Neural crest cell (in vitro differentiated cells): ENCODE measurements around the gene WDR77. TPM values are rescaled to one million over a fixed set of nuclear protein-coding genes. Genes with fewer than 3 reads are reported as not detected.

Experiments used
- DNase-seq: peaks from one replicate; pipeline ENCODE4 v3.0.0; 2021; ENCODE audit warnings: low read depth, mixed read lengths, low spot score
- H3K27ac Mint-ChIP-seq: one replicate; pipeline ENCODE4 v1.8.0; 2021; ENCODE audit warnings: mild to moderate bottlenecking, mixed read lengths; ENCODE audit not compliant: unreplicated experiment
- H3K27me3 Mint-ChIP-seq: 2 replicates; pipeline ENCODE4 v1.8.0; 2021; ENCODE audit warnings: low read depth, mild to moderate bottlenecking, mixed read lengths
- H3K36me3 Mint-ChIP-seq: 2 replicates; pipeline ENCODE4 v1.8.0; 2021; ENCODE audit warnings: low read depth, mild to moderate bottlenecking, mixed read lengths
- H3K4me1 Mint-ChIP-seq: 2 replicates; pipeline ENCODE4 v1.8.0; 2021; ENCODE audit warnings: mixed read lengths
- H3K4me3 Mint-ChIP-seq: one replicate; pipeline ENCODE4 v1.8.0; 2021; ENCODE audit warnings: mild to moderate bottlenecking, mixed read lengths
- H3K9me3 Mint-ChIP-seq: 2 replicates; pipeline ENCODE4 v1.8.0; 2021; ENCODE audit warnings: mixed read lengths
- total RNA-seq: library from RNA; stranded (reverse); gene quantifications from 2 replicates; pipeline ENCODE4 v1.2.1, GENCODE V29; 2021
- TF ChIP-seq, protein P1 (sequence below): fragments of 200-600 bp; sonication (generic); conservative IDR thresholded peaks from 2 replicates; pipeline ENCODE4 v1.5.0; 2021; ENCODE audit warnings: antibody characterized with exemption, mild to moderate bottlenecking

The WDR77 gene
- total RNA-seq, 1 donor from 2014 or later, result 58.7 TPM

GRCh38 chr1:111476214-111476613 is 27.2 kb upstream of the WDR77 start:
- H3K27ac Mint-ChIP-seq, result no peak overlapping the region
- H3K27me3 Mint-ChIP-seq, result peaks cover 3% of the 10 kb centered on the region
- DNase-seq, result no peak
- TF ChIP-seq, protein P1, sequence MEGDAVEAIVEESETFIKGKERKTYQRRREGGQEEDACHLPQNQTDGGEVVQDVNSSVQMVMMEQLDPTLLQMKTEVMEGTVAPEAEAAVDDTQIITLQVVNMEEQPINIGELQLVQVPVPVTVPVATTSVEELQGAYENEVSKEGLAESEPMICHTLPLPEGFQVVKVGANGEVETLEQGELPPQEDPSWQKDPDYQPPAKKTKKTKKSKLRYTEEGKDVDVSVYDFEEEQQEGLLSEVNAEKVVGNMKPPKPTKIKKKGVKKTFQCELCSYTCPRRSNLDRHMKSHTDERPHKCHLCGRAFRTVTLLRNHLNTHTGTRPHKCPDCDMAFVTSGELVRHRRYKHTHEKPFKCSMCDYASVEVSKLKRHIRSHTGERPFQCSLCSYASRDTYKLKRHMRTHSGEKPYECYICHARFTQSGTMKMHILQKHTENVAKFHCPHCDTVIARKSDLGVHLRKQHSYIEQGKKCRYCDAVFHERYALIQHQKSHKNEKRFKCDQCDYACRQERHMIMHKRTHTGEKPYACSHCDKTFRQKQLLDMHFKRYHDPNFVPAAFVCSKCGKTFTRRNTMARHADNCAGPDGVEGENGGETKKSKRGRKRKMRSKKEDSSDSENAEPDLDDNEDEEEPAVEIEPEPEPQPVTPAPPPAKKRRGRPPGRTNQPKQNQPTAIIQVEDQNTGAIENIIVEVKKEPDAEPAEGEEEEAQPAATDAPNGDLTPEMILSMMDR, result no peak
- no peak overlapping the region for H3K4me3 Mint-ChIP-seq
- H3K36me3 Mint-ChIP-seq, result no peaks in the 10 kb centered on the region
- H3K9me3 Mint-ChIP-seq, result no peaks in the 10 kb centered on the region
- no peaks in the 10 kb centered on the region for H3K4me1 Mint-ChIP-seq

- no peaks in the 10 kb centered on the region for H3K4me1 Mint-ChIP-seq
- TF ChIP-seq, protein P1, result no peak
- no peak overlapping the region for H3K27ac Mint-ChIP-seq
- peaks cover 2% of the 10 kb centered on the region for H3K27me3 Mint-ChIP-seq
- DNase-seq, result no peak
- H3K4me3 Mint-ChIP-seq, result no peak overlapping the region
- H3K36me3 Mint-ChIP-seq, result no peaks in the 10 kb centered on the region
- no peaks in the 10 kb centered on the region for H3K9me3 Mint-ChIP-seq
Measured at GRCh38 chr1:111475701-111476100, 26.6 kb upstream of the WDR77 start.

DNA sequence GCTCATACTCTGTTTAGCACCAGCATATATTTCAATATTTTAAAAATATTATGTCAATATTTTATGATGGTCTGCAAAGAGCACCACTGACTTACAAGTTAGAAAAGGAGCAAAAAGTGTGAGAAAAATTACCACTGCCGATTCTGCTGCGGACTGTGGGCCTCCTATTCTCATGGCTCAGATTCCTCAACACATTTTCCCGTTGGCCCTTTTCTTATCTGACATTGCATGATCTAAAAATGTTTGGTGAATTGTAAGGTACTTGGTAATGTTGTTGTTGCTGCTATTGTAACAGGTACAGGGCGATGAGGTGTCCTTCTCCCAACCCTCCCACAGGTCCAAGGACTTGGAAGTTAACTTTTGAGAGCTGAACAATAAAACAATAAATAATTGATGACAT is 25.5 kb upstream of the WDR77 start:
- Mint-ChIP-seq H3K4me3 (no peak overlapping the region), H3K9me3 (no peaks in the 10 kb centered on the region), H3K36me3 (no peaks in the 10 kb centered on the region), H3K27me3 (no peaks in the 10 kb centered on the region), H3K27ac (peak overlapping the region; percentile 22), H3K4me1 (no peaks in the 10 kb centered on the region)
- TF ChIP-seq, protein P1, result no peak
- DNase-seq, result no peak

- no peaks in the 10 kb centered on the region for H3K9me3 Mint-ChIP-seq
- no peaks in the 10 kb centered on the region for H3K36me3 Mint-ChIP-seq
- TF ChIP-seq, protein P1, result no peak
- H3K4me3 Mint-ChIP-seq, result no peak overlapping the region
- no peaks in the 10 kb centered on the region for H3K4me1 Mint-ChIP-seq
- peak overlapping the region; percentile 23 for H3K27ac Mint-ChIP-seq
- no peaks in the 10 kb centered on the region for H3K27me3 Mint-ChIP-seq
- DNase-seq, result no peak
Measured at GRCh38 chr1:111474106-111474505, 25.1 kb upstream of the WDR77 start.

- TF ChIP-seq, protein P1, result no peak
- H3K9me3 Mint-ChIP-seq, result no peaks in the 10 kb centered on the region
- H3K27me3 Mint-ChIP-seq, result no peaks in the 10 kb centered on the region
- H3K36me3 Mint-ChIP-seq, result no peaks in the 10 kb centered on the region
- no peak overlapping the region for H3K4me3 Mint-ChIP-seq
- no peak overlapping the region for H3K27ac Mint-ChIP-seq
- no peak for DNase-seq
- no peaks in the 10 kb centered on the region for H3K4me1 Mint-ChIP-seq
Measured at GRCh38 chr1:111471538-111471937, 22.5 kb upstream of the WDR77 start.

GRCh38 chr1:111471012-111471411 is 22.0 kb upstream of the WDR77 start:
- H3K9me3 Mint-ChIP-seq, result no peaks in the 10 kb centered on the region
- no peak overlapping the region for H3K27ac Mint-ChIP-seq
- no peaks in the 10 kb centered on the region for H3K27me3 Mint-ChIP-seq
- DNase-seq, result no peak
- no peaks in the 10 kb centered on the region for H3K36me3 Mint-ChIP-seq
- TF ChIP-seq, protein P1, result no peak
- H3K4me3 Mint-ChIP-seq, result no peak overlapping the region
- no peaks in the 10 kb centered on the region for H3K4me1 Mint-ChIP-seq
